22Rv1 (cell line): Measurements from ENCODE around the gene MAP6.
A peak's percentile ranks its signal among the peaks of the same experiment; 100 is the strongest.

Experiments used
- H3K27ac ChIP-seq: fragments of 450-650 bp; 2 replicates; pipeline ENCODE4 v1.5.1; 2017
- CTCF ChIP-seq: fragments of 450-650 bp; IDR thresholded peaks from 2 replicates; pipeline ENCODE4 v1.5.1; 2017; ENCODE audit warnings: mild to moderate bottlenecking
- ZFX ChIP-seq: fragments of 450-650 bp; IDR thresholded peaks from 2 replicates; pipeline ENCODE4 v1.6.1; 2017; ENCODE audit warnings: antibody characterized with exemption, borderline replicate concordance

The MAP6 gene

DNA sequence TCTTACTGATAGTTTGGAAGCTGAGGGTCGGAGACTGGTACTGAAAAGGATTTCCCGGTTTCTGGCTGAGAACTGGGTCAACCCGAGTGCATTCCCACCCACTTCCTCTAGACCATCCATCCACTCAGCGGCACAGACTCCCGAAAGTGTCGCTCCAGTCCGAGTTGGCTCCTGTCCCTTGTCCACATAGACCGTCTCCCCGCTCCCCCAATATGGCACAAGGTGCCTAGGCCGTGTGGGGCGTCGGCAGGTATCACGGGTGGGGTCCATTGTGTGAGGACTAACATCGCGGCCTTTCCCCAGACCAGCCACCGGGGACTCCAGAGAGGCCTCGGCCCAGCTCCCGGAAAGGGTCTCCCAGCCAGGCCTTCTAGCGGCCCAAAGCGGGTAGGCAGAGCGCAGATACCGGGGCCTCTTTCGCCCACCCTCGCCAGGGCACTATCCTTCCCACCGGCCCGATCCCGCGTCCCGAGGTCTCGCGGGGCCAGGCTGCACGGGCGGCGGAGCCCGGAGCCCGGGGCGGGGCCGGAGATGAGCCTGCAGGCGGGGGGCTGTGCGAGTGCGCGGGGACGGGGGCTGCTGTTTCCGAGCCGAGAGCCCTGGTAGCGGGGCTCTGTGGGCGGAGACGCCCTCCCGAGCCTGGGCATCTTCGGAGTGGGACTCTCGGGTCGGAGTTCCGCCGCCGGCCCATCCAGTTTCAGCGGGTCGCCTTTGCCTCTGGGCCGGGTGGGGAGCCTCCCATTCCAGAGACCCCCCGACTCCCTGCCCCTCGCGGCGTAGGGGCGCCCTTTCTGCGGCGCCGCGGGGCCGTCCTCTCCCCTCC is 85.7 kb downstream of the MAP6 start:
- TF ChIP-seq ZFX (no peak), CTCF (peak; percentile 33)
- peak overlapping the region; percentile 27; the same call in 1 of the 2 replicates for H3K27ac ChIP-seq

DNA sequence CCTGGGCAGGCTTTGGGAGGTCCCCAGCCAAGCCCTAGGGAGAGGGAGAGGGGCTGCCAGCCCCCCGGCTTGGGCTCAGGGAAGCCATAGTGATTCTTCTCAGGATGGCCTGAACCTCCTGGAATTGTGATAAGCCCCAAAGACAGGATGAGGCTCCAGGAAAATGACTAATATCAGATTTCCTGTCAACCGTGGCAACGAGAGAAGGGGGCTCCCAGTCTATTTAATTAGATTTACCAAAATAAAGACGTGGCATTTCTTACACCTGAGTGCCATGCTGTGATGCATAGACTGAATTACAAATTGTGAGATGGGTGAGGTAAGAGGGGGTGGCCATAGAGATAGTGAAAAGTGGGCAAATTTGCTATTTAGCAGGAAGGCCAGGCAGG is 86.3 kb downstream of the MAP6 start:
- no peak overlapping the region for H3K27ac ChIP-seq
- TF ChIP-seq ZFX, result no peak
- no peak for TF ChIP-seq CTCF

GRCh38 chr11:75579841-75580240 is 89.0 kb downstream of the MAP6 start:
- TF ChIP-seq ZFX, result no peak
- TF ChIP-seq CTCF, result no peak
- H3K27ac ChIP-seq, result no peak overlapping the region

DNA sequence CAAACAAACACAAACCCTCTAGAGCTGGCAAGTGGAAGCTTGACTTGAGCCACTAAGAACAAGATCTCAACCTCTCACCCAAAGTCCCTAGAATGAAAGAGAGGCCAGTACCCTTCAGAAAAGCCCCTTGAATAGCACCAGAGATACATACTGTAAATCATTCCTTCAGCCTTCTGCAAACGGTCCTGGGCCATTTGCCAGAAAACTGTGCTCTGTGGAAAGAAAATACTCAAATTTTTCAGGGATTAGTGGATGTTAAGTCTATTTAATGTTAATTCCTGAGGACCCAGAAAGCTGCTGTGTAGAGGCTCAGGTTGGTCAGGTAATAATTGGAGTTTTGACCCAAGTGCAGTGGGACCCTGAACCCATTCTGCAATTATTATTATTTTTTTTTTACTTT is 89.9 kb downstream of the MAP6 start:
- TF ChIP-seq CTCF (no peak), ZFX (no peak)
- H3K27ac ChIP-seq, result no peak overlapping the region

DNA sequence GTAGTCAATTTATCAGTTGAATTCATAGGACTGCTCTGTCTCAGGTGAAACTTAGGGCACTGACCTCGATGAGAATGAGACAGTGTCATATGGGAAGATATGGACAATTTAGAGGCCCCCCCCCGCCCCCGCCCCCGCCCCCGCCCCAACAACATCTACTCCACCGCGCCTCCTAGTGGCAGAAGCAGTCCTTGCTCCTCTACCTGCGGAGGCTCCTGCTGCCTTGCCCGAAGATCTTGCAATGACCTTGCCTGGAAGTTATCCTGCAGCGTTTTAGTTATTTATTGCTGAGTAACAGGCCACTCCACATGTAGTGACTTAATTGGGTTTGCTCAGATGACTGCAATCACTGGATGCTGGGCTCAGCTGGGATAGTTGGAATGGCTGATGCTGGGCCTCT is 91.6 kb downstream of the MAP6 start:
- no peak for TF ChIP-seq ZFX
- peak; percentile 75 for TF ChIP-seq CTCF
- no peak overlapping the region for H3K27ac ChIP-seq

- no peak overlapping the region for H3K27ac ChIP-seq
- no peak for TF ChIP-seq CTCF
- no peak for TF ChIP-seq ZFX
These were observed 92.3 kb downstream of the MAP6 start for GRCh38 chr11:75576499-75576918.

GRCh38 chr11:75576017-75576416 is 92.8 kb downstream of the MAP6 start:
- H3K27ac ChIP-seq, result no peak overlapping the region
- no peak for TF ChIP-seq CTCF
